HG03460 (cell line): ENCODE measurements around the gene SLC47A2.
"Not testable (repeated sequence)": the region's sequence is repeated elsewhere in the genome, so short reads cannot be mapped to it uniquely, and the experiment has no call there.

ENCODE experiments used
- ATAC-seq: cut with Tn5 transposase; IDR thresholded peaks from one replicate; pipeline ENCODE4 v1.9.1; 2021; ENCODE audit not compliant: unreplicated experiment

The SLC47A2 gene

GRCh38 chr17:19708431-19709175, 7.8 kb downstream of the SLC47A2 start:
- ATAC-seq, result no peak

GRCh38 chr17:19707728-19708221, 8.6 kb downstream of the SLC47A2 start:
- ATAC-seq, result no peak

- no peak for ATAC-seq
Measured at GRCh38 chr17:19706791-19707727, 9.3 kb downstream of the SLC47A2 start.

- ATAC-seq, result no peak
Measured at GRCh38 chr17:19705771-19706770, 10.3 kb downstream of the SLC47A2 start.

GRCh38 chr17:19705201-19705600, 11.2 kb downstream of the SLC47A2 start:
- ATAC-seq, result no peak

- no peak for ATAC-seq
Measured at GRCh38 chr17:19703828-19704613, 12.4 kb downstream of the SLC47A2 start.

- ATAC-seq, result no peak
Measured at GRCh38 chr17:19703106-19703827, 13.1 kb downstream of the SLC47A2 start.

GRCh38 chr17:19702217-19702641, 14.2 kb downstream of the SLC47A2 start:
- ATAC-seq, result no peak

GRCh38 chr17:19686400-19687090, 29.8 kb downstream of the SLC47A2 start:
- ATAC-seq, result no peak

- not testable (repeated sequence) for ATAC-seq
Measured at GRCh38 chr17:19684909-19685580, 31.3 kb downstream of the SLC47A2 start.

- no peak for ATAC-seq
Measured at GRCh38 chr17:19683117-19683516, 33.3 kb downstream of the SLC47A2 start.

GRCh38 chr17:19678581-19679453, 37.6 kb downstream of the SLC47A2 start:
- ATAC-seq, result no peak

GRCh38 chr17:19677736-19678379, 38.5 kb downstream of the SLC47A2 start:
- ATAC-seq, result no peak

- ATAC-seq, result no peak
Measured at GRCh38 chr17:19676896-19677295, 39.5 kb downstream of the SLC47A2 start.

GRCh38 chr17:19673623-19674022, 42.8 kb downstream of the SLC47A2 start:
- ATAC-seq, result no peak

- no peak for ATAC-seq
Measured at GRCh38 chr17:19672009-19672750, 44.2 kb downstream of the SLC47A2 start.
